ENCODE measurements around the gene YES1.

The YES1 gene

GRCh38 chr18:774811-775210 lies 37.2 kb downstream of the YES1 start:
- Histone ChIP-seq H3K27ac (ENCODE audit: insufficient read depth in 1 of 2, low read depth in 1 of 2, low read length in 2 of 2, poor library complexity in 1 of 2, severe bottlenecking in 2 of 2) (peak overlapping the region in 1 of 2 experiments; percentile 43), H3K4me3 (ENCODE audit: control insufficient read depth in 1 of 7, extremely low read depth in 1 of 7, insufficient read depth in 4 of 7, low read depth in 2 of 7, low read length in 6 of 7) (no peak overlapping the region), H3K36me3 (ENCODE audit: control insufficient read depth in 4 of 4, insufficient read depth in 4 of 4, low read length in 3 of 4) (peaks cover 0 to 9% (median 5%) of the 10 kb centered on the region in 4 experiments), H3K9me3 (ENCODE audit: control extremely low read depth in 1 of 5, control insufficient read depth in 4 of 5, insufficient read depth in 2 of 5, low read depth in 1 of 5, low read length in 4 of 5) (no peaks in the 10 kb centered on the region), H3K27me3 (replicated peaks in 2 of 5; ENCODE audit: control insufficient read depth in 4 of 5, insufficient read depth in 5 of 5, low read length in 4 of 5) (no peaks in the 10 kb centered on the region), H3K4me1 (ENCODE audit: control extremely low read depth in 1 of 4, control insufficient read depth in 4 of 4, insufficient read depth in 4 of 4, low read length in 3 of 4) (peaks cover 0 to 9% (median 6%) of the 10 kb centered on the region in 4 experiments)
- DNase-seq, result no peak
- POLR2A ChIA-PET, result no interaction called here
- no CpG with 5 or more reads among the region's 1 CpG for WGBS (ENCODE audit: insufficient coverage)
- CTCF ChIA-PET, result no interaction called here

DNA sequence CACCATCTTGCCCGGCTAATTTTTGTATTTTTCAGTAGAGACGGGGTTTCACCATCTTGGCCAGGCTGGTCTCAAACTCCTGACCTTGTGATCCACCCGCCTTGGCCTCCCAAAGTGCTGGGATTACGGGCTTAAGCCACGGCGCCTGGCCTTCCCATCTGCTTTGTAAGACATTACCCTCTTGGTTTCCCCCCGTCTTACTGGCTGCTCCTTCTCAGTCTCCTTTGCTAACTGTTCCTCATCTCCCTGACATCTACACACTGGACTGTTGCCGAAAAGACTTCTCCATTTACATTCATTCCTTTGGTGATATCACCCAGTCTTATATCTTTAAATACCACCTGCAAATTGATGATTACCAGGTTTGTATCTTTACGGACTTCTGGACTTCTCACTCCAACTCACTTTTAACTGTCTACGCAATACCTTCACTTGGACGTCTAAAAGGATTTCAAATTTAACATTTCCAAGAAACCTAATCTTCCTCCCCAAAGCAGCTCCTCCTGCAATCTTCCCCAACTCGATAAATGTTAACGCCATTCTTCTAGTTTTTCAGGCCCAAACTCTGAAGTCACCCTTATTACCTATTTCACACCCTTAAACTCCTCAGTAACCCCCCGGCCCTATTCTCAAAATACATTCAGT lies 37.9 kb downstream of the YES1 start:
- no peaks in the 10 kb centered on the region for H3K27me3 ChIP-seq (replicated peaks in 2 of 5; ENCODE audit: control insufficient read depth in 4 of 5, insufficient read depth in 5 of 5, low read length in 4 of 5)
- H3K9me3 ChIP-seq (ENCODE audit: control extremely low read depth in 1 of 5, control insufficient read depth in 4 of 5, insufficient read depth in 2 of 5, low read depth in 1 of 5, low read length in 4 of 5), result no peaks in the 10 kb centered on the region
- 97% methylated on average over 13 of the region's 14 CpGs for whole genome bisulfite sequencing (ENCODE audit: insufficient coverage)
- no peak for DNase-seq
- peak overlapping the region in 1 of 2 experiments; percentile 43 for H3K27ac ChIP-seq (ENCODE audit: insufficient read depth in 1 of 2, low read depth in 1 of 2, low read length in 2 of 2, poor library complexity in 1 of 2, severe bottlenecking in 2 of 2)
- peaks cover 0 to 9% (median 6%) of the 10 kb centered on the region in 4 experiments for H3K4me1 ChIP-seq (ENCODE audit: control extremely low read depth in 1 of 4, control insufficient read depth in 4 of 4, insufficient read depth in 4 of 4, low read length in 3 of 4)
- POLR2A ChIA-PET, result no interaction called here
- no peak overlapping the region for H3K4me3 ChIP-seq (ENCODE audit: control insufficient read depth in 1 of 7, extremely low read depth in 1 of 7, insufficient read depth in 4 of 7, low read depth in 2 of 7, low read length in 6 of 7)
- H3K36me3 ChIP-seq (ENCODE audit: control insufficient read depth in 4 of 4, insufficient read depth in 4 of 4, low read length in 3 of 4), result peaks cover 0 to 9% (median 5%) of the 10 kb centered on the region in 4 experiments
- CTCF ChIA-PET, result no interaction called here

GRCh38 chr18:770583-770961 lies 41.5 kb downstream of the YES1 start:
- POLR2A ChIA-PET, result no interaction called here
- peaks cover 0 to 9% (median 4%) of the 10 kb centered on the region in 4 experiments for H3K36me3 ChIP-seq (ENCODE audit: control insufficient read depth in 4 of 4, insufficient read depth in 4 of 4, low read length in 3 of 4)
- CTCF ChIA-PET, result interaction anchor here (2.4 kb wide), 1 partner anchor 60 kb away, joined by 8 read pairs; no protein-coding TSS in a partner anchor
- H3K27ac ChIP-seq (ENCODE audit: insufficient read depth in 1 of 2, low read depth in 1 of 2, low read length in 2 of 2, poor library complexity in 1 of 2, severe bottlenecking in 2 of 2), result no peak overlapping the region
- peaks cover 0 to 1% (median 0%) of the 10 kb centered on the region in 4 experiments for H3K4me1 ChIP-seq (ENCODE audit: control extremely low read depth in 1 of 4, control insufficient read depth in 4 of 4, insufficient read depth in 4 of 4, low read length in 3 of 4)
- H3K27me3 ChIP-seq (replicated peaks in 2 of 5; ENCODE audit: control insufficient read depth in 4 of 5, insufficient read depth in 5 of 5, low read length in 4 of 5), result no peaks in the 10 kb centered on the region
- no peaks in the 10 kb centered on the region for H3K9me3 ChIP-seq (ENCODE audit: control extremely low read depth in 1 of 5, control insufficient read depth in 4 of 5, insufficient read depth in 2 of 5, low read depth in 1 of 5, low read length in 4 of 5)
- H3K4me3 ChIP-seq (ENCODE audit: control insufficient read depth in 1 of 7, extremely low read depth in 1 of 7, insufficient read depth in 4 of 7, low read depth in 2 of 7, low read length in 6 of 7), result no peak overlapping the region
- DNase-seq, result no peak

DNA sequence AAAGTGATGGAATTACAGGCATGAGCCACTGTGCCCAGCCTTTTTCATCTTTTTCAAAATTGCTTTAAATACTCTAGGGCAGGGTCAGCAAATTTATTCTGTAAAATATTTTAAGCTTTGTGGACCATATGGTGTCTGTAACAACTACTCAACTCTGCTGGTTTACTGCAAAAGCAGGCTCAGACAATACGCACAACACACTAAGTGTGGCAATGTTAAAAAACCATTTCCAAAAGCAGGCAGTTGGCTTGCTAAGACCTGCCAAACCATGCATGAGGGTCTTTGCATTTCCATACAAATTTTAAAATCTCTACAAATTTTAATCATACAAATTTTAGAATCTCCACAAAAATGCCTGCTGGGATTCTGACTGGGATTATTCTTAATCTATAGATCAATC lies 44.1 kb downstream of the YES1 start:
- 100% methylated on average over 1 of the region's 1 CpG for WGBS (ENCODE audit: insufficient coverage)
- CTCF ChIA-PET, result interaction anchor here (0.8 to 1.4 kb wide), 3 partner anchors 18 to 87 kb away, joined by 3 to 5 read pairs (median 5); no protein-coding TSS in a partner anchor

GRCh38 chr18:767084-767882 lies 44.8 kb downstream of the YES1 start:
- Histone ChIP-seq H3K36me3 (ENCODE audit: control insufficient read depth in 4 of 4, insufficient read depth in 4 of 4, low read length in 3 of 4) (no peaks in the 10 kb centered on the region), H3K4me1 (ENCODE audit: control extremely low read depth in 1 of 4, control insufficient read depth in 4 of 4, insufficient read depth in 4 of 4, low read length in 3 of 4) (peaks cover 0 to 7% (median 0%) of the 10 kb centered on the region in 4 experiments), H3K27ac (ENCODE audit: insufficient read depth in 1 of 2, low read depth in 1 of 2, low read length in 2 of 2, poor library complexity in 1 of 2, severe bottlenecking in 2 of 2) (no peak overlapping the region), H3K4me3 (ENCODE audit: control insufficient read depth in 1 of 7, extremely low read depth in 1 of 7, insufficient read depth in 4 of 7, low read depth in 2 of 7, low read length in 6 of 7) (no peak overlapping the region), H3K27me3 (replicated peaks in 2 of 5; ENCODE audit: control insufficient read depth in 4 of 5, insufficient read depth in 5 of 5, low read length in 4 of 5) (no peaks in the 10 kb centered on the region), H3K9me3 (ENCODE audit: control extremely low read depth in 1 of 5, control insufficient read depth in 4 of 5, insufficient read depth in 2 of 5, low read depth in 1 of 5, low read length in 4 of 5) (no peaks in the 10 kb centered on the region)
- POLR2A ChIA-PET, result no interaction called here
- CTCF ChIA-PET, result interaction anchor here (0.5 to 1.4 kb wide), 4 partner anchors 11 to 65 kb away, joined by 3 to 5 read pairs (median 4); no protein-coding TSS in a partner anchor
- no peak for DNase-seq
- 100% methylated on average over 6 of the region's 12 CpGs for WGBS (ENCODE audit: insufficient coverage)

More for the DNA sequence above, 44.1 kb downstream of the YES1 start:
- Histone ChIP-seq H3K4me3 (ENCODE audit: control insufficient read depth in 1 of 7, extremely low read depth in 1 of 7, insufficient read depth in 4 of 7, low read depth in 2 of 7, low read length in 6 of 7) (no peak overlapping the region), H3K9me3 (ENCODE audit: control extremely low read depth in 1 of 5, control insufficient read depth in 4 of 5, insufficient read depth in 2 of 5, low read depth in 1 of 5, low read length in 4 of 5) (no peaks in the 10 kb centered on the region), H3K27ac (ENCODE audit: insufficient read depth in 1 of 2, low read depth in 1 of 2, low read length in 2 of 2, poor library complexity in 1 of 2, severe bottlenecking in 2 of 2) (no peak overlapping the region), H3K4me1 (ENCODE audit: control extremely low read depth in 1 of 4, control insufficient read depth in 4 of 4, insufficient read depth in 4 of 4, low read length in 3 of 4) (peaks cover 0 to 4% (median 0%) of the 10 kb centered on the region in 4 experiments), H3K27me3 (replicated peaks in 2 of 5; ENCODE audit: control insufficient read depth in 4 of 5, insufficient read depth in 5 of 5, low read length in 4 of 5) (no peaks in the 10 kb centered on the region), H3K36me3 (ENCODE audit: control insufficient read depth in 4 of 4, insufficient read depth in 4 of 4, low read length in 3 of 4) (no peaks in the 10 kb centered on the region)
- POLR2A ChIA-PET, result no interaction called here
- no peak for DNase-seq

DNA sequence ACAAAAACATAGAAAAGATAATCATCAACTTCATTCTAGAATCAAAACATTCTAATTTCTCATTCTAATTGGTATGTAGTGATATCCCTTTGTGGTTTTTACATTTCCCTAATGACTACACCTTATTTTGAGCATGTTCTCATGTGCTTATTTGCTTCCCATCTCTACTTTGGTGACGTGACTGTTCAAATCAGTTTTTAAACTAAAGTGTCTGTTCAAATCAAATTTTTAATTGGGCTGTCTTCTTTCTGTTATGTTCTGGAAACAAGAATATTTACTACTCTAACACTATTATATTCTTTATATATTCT lies 45.5 kb downstream of the YES1 start:
- no peak overlapping the region for H3K4me3 ChIP-seq (ENCODE audit: control insufficient read depth in 1 of 7, extremely low read depth in 1 of 7, insufficient read depth in 4 of 7, low read depth in 2 of 7, low read length in 6 of 7)
- H3K4me1 ChIP-seq (ENCODE audit: control extremely low read depth in 1 of 4, control insufficient read depth in 4 of 4, insufficient read depth in 4 of 4, low read length in 3 of 4), result peaks cover 0 to 7% (median 0%) of the 10 kb centered on the region in 4 experiments
- DNase-seq, result no peak
- no CpG with 5 or more reads among the region's 1 CpG for WGBS (ENCODE audit: insufficient coverage)
- CTCF ChIA-PET, result no interaction called here
- H3K36me3 ChIP-seq (ENCODE audit: control insufficient read depth in 4 of 4, insufficient read depth in 4 of 4, low read length in 3 of 4), result no peaks in the 10 kb centered on the region
- H3K27me3 ChIP-seq (replicated peaks in 2 of 5; ENCODE audit: control insufficient read depth in 4 of 5, insufficient read depth in 5 of 5, low read length in 4 of 5), result no peaks in the 10 kb centered on the region
- POLR2A ChIA-PET, result no interaction called here
- H3K27ac ChIP-seq (ENCODE audit: insufficient read depth in 1 of 2, low read depth in 1 of 2, low read length in 2 of 2, poor library complexity in 1 of 2, severe bottlenecking in 2 of 2), result no peak overlapping the region
- no peaks in the 10 kb centered on the region for H3K9me3 ChIP-seq (ENCODE audit: control extremely low read depth in 1 of 5, control insufficient read depth in 4 of 5, insufficient read depth in 2 of 5, low read depth in 1 of 5, low read length in 4 of 5)
